T-helper 1 cell treated with Interleukin-12 subunit alpha and Interleukin-12 subunit beta and Interleukin-4 antibody, amounts not matched to agents 30 ng/mL and 1 ng/mL, for 36 hours (primary cell): Measurements from ENCODE around the gene TINCR. TPM values are rescaled to one million over a fixed set of nuclear protein-coding genes. Genes with fewer than 3 reads are reported as not detected.
"Not testable (repeated sequence)": the region's sequence is repeated elsewhere in the genome, so short reads cannot be mapped to it uniquely, and the experiment has no call there.

Experiments used
- intact Hi-C: fragments of 100-400 bp; cut with micrococcal nuclease; formaldehyde crosslinking; loops from one replicate; pipeline ENCODE4 v1.15.1; 2024
- total RNA-seq: library from RNA; stranded (reverse); gene quantifications from 2 replicates; pipeline ENCODE4 v1.2.3, GENCODE V29; 2022

TINCR gene
- total RNA-seq: 0.76 and 0.83 TPM in 2 replicates

- intact Hi-C loops: no loop called here
Measured at GRCh38 chr19:5567360-5567969, at the start of gene TINCR. TINCR (minus strand) TSS chr19:5567953.

- intact Hi-C loops: no loop called here
Measured at GRCh38 chr19:5617080-5617479, 49.3 kb upstream of the TINCR start.

GRCh38 chr19:5615756-5616327 is 48.1 kb upstream of the TINCR start:
- intact Hi-C loops: no loop called here

- intact Hi-C loops: no loop called here
Measured at GRCh38 chr19:5612891-5613865, 45.4 kb upstream of the TINCR start.

GRCh38 chr19:5609881-5610448 is 42.2 kb upstream of the TINCR start:
- intact Hi-C loops: no loop called here

- intact Hi-C loops: not testable (repeated sequence)
Measured at GRCh38 chr19:5608766-5609165, 41.0 kb upstream of the TINCR start.

GRCh38 chr19:5608291-5608690 is 40.5 kb upstream of the TINCR start:
- intact Hi-C loops: no loop called here

GRCh38 chr19:5607318-5608275 is 39.8 kb upstream of the TINCR start:
- intact Hi-C loops: no loop called here

- intact Hi-C loops: no loop called here
Measured at GRCh38 chr19:5605362-5605761, 37.6 kb upstream of the TINCR start.

GRCh38 chr19:5603626-5604025 is 35.9 kb upstream of the TINCR start:
- intact Hi-C loops: no loop called here

GRCh38 chr19:5600797-5601196 is 33.0 kb upstream of the TINCR start:
- intact Hi-C loops: no loop called here

GRCh38 chr19:5595745-5596144 is 28.0 kb upstream of the TINCR start:
- intact Hi-C loops: no loop called here

- intact Hi-C loops: no loop called here
Measured at GRCh38 chr19:5595129-5595528, 27.4 kb upstream of the TINCR start.

- intact Hi-C loops: no loop called here
Measured at GRCh38 chr19:5594521-5594950, 26.8 kb upstream of the TINCR start.

GRCh38 chr19:5593343-5594255 is 25.8 kb upstream of the TINCR start:
- intact Hi-C loops: no loop called here

- intact Hi-C loops: no loop called here
Measured at GRCh38 chr19:5592531-5593342, 25.0 kb upstream of the TINCR start.

GRCh38 chr19:5591476-5591875 is 23.7 kb upstream of the TINCR start:
- intact Hi-C loops: no loop called here

- intact Hi-C loops: no loop called here
Measured at GRCh38 chr19:5590865-5591154, 23.1 kb upstream of the TINCR start.
